Measurements from ENCODE around the gene ETF1. TPM values are rescaled to one million over a fixed set of nuclear protein-coding genes. Genes with fewer than 3 reads are reported as not detected.

Gene ETF1
- total RNA-seq, 1 donor from 2014 or later, result 153 TPM

GRCh38 chr5:138529812-138530211 lies 13.2 kb downstream of the ETF1 start:
- H3K9ac ChIP-seq (ENCODE audit: low read length), result no peak overlapping the region
- H3K27ac Mint-ChIP-seq (ENCODE audit: unreplicated experiment), result no peak overlapping the region
- H3K9me3 ChIP-seq (ENCODE audit: insufficient read depth, low read depth, low read length), result no peaks in the 10 kb centered on the region
- TF ChIP-seq EZH2 (IDR thresholded peaks at IDR 0.05; ENCODE audit: insufficient read depth, low read length), result no peak
- no peak for TF ChIP-seq CTCF (IDR thresholded peaks at IDR 0.05; ENCODE audit: insufficient read depth, low read depth, low read length)
- no peak for FAIRE-seq
- H3K27me3 Mint-ChIP-seq (ENCODE audit: low read depth, unreplicated experiment), result no peaks in the 10 kb centered on the region
- H3K27me3 ChIP-seq (ENCODE audit: insufficient read depth, low read length), result no peaks in the 10 kb centered on the region
- H3K9me3 Mint-ChIP-seq (ENCODE audit: unreplicated experiment), result no peaks in the 10 kb centered on the region
- H3K36me3 ChIP-seq (ENCODE audit: insufficient read depth, low read length), result peaks cover 28% of the 10 kb centered on the region
- no peaks in the 10 kb centered on the region for H3K4me1 ChIP-seq (ENCODE audit: insufficient read depth, low read length)
- peaks cover 99% of the 10 kb centered on the region for H3K79me2 ChIP-seq (ENCODE audit: insufficient read depth, low read length)
- no peak overlapping the region for H3K27ac ChIP-seq (ENCODE audit: low read depth, low read length)
- no peak overlapping the region for H2AFZ ChIP-seq (ENCODE audit: low read depth, low read length)
- no peak overlapping the region for H3K4me3 Mint-ChIP-seq (ENCODE audit: unreplicated experiment)
- peaks cover 88% of the 10 kb centered on the region for H4K20me1 ChIP-seq (ENCODE audit: insufficient read depth, low read length)
- H3K36me3 Mint-ChIP-seq (ENCODE audit: low read depth, unreplicated experiment), result peaks cover 12% of the 10 kb centered on the region
- no peak for DNase-seq (ENCODE audit: low read depth)
- no peak overlapping the region for H3K4me2 ChIP-seq (ENCODE audit: low read length)
- H3K4me3 ChIP-seq (ENCODE audit: insufficient read depth, low read depth, low read length), result no peak overlapping the region
- H3K4me1 Mint-ChIP-seq (ENCODE audit: low read depth, unreplicated experiment), result peaks cover 19% of the 10 kb centered on the region

GRCh38 chr5:138528744-138529469 lies 14.1 kb downstream of the ETF1 start:
- Histone ChIP-seq H3K4me2 (ENCODE audit: low read length) (no peak overlapping the region), H3K9ac (ENCODE audit: low read length) (no peak overlapping the region), H3K27me3 (ENCODE audit: insufficient read depth, low read length) (no peaks in the 10 kb centered on the region), H4K20me1 (ENCODE audit: insufficient read depth, low read length) (peaks cover 82% of the 10 kb centered on the region), H3K9me3 (ENCODE audit: insufficient read depth, low read depth, low read length) (no peaks in the 10 kb centered on the region), H3K4me3 (ENCODE audit: insufficient read depth, low read depth, low read length) (no peak overlapping the region), H3K79me2 (ENCODE audit: insufficient read depth, low read length) (peaks cover 99% of the 10 kb centered on the region), H2AFZ (ENCODE audit: low read depth, low read length) (no peak overlapping the region), H3K27ac (ENCODE audit: low read depth, low read length) (no peak overlapping the region), H3K4me1 (ENCODE audit: insufficient read depth, low read length) (no peaks in the 10 kb centered on the region), H3K36me3 (ENCODE audit: insufficient read depth, low read length) (peaks cover 28% of the 10 kb centered on the region)
- no peaks in the 10 kb centered on the region for H3K9me3 Mint-ChIP-seq (ENCODE audit: unreplicated experiment)
- FAIRE-seq, result peak; percentile 17
- TF ChIP-seq EZH2 (IDR thresholded peaks at IDR 0.05; ENCODE audit: insufficient read depth, low read length), result no peak
- TF ChIP-seq CTCF (IDR thresholded peaks at IDR 0.05; ENCODE audit: insufficient read depth, low read depth, low read length), result no peak
- no peak overlapping the region for H3K4me3 Mint-ChIP-seq (ENCODE audit: unreplicated experiment)
- no peaks in the 10 kb centered on the region for H3K27me3 Mint-ChIP-seq (ENCODE audit: low read depth, unreplicated experiment)
- H3K4me1 Mint-ChIP-seq (ENCODE audit: low read depth, unreplicated experiment), result peaks cover 14% of the 10 kb centered on the region
- H3K27ac Mint-ChIP-seq (ENCODE audit: unreplicated experiment), result peak overlapping the region; percentile 18
- peaks cover 12% of the 10 kb centered on the region for H3K36me3 Mint-ChIP-seq (ENCODE audit: low read depth, unreplicated experiment)
- DNase-seq (ENCODE audit: low read depth), result no peak

GRCh38 chr5:138528208-138528607 lies 14.8 kb downstream of the ETF1 start:
- H3K27ac ChIP-seq (ENCODE audit: low read depth, low read length), result no peak overlapping the region
- H3K4me3 ChIP-seq (ENCODE audit: insufficient read depth, low read depth, low read length), result no peak overlapping the region
- H3K27me3 Mint-ChIP-seq (ENCODE audit: low read depth, unreplicated experiment), result no peaks in the 10 kb centered on the region
- no peak for FAIRE-seq
- no peak for TF ChIP-seq CTCF (IDR thresholded peaks at IDR 0.05; ENCODE audit: insufficient read depth, low read depth, low read length)
- TF ChIP-seq EZH2 (IDR thresholded peaks at IDR 0.05; ENCODE audit: insufficient read depth, low read length), result no peak
- H3K79me2 ChIP-seq (ENCODE audit: insufficient read depth, low read length), result peaks cover 99% of the 10 kb centered on the region
- H3K27ac Mint-ChIP-seq (ENCODE audit: unreplicated experiment), result peak overlapping the region; percentile 13
- peaks cover 12% of the 10 kb centered on the region for H3K36me3 Mint-ChIP-seq (ENCODE audit: low read depth, unreplicated experiment)
- H3K36me3 ChIP-seq (ENCODE audit: insufficient read depth, low read length), result peaks cover 24% of the 10 kb centered on the region
- no peaks in the 10 kb centered on the region for H3K27me3 ChIP-seq (ENCODE audit: insufficient read depth, low read length)
- no peak overlapping the region for H3K4me3 Mint-ChIP-seq (ENCODE audit: unreplicated experiment)
- H3K4me2 ChIP-seq (ENCODE audit: low read length), result no peak overlapping the region
- H3K4me1 Mint-ChIP-seq (ENCODE audit: low read depth, unreplicated experiment), result peaks cover 16% of the 10 kb centered on the region
- DNase-seq (ENCODE audit: low read depth), result no peak
- no peaks in the 10 kb centered on the region for H3K9me3 ChIP-seq (ENCODE audit: insufficient read depth, low read depth, low read length)
- no peaks in the 10 kb centered on the region for H3K4me1 ChIP-seq (ENCODE audit: insufficient read depth, low read length)
- H2AFZ ChIP-seq (ENCODE audit: low read depth, low read length), result no peak overlapping the region
- H4K20me1 ChIP-seq (ENCODE audit: insufficient read depth, low read length), result peaks cover 81% of the 10 kb centered on the region
- H3K9ac ChIP-seq (ENCODE audit: low read length), result no peak overlapping the region
- no peaks in the 10 kb centered on the region for H3K9me3 Mint-ChIP-seq (ENCODE audit: unreplicated experiment)

Data from astrocyte (in vitro differentiated cells and primary cell).